GM12875 (cell line): Measurements from ENCODE around the gene NLK.

ENCODE experiments used
- H3K4me3 ChIP-seq: one replicate; pipeline ENCODE4 v1.5.1; 2011; ENCODE audit warnings: low read depth, low read length, control low read depth
- CTCF ChIP-seq: IDR thresholded peaks from 2 replicates; pipeline ENCODE4 v1.5.1; 2011; ENCODE audit warnings: low read depth, mild to moderate bottlenecking, control low read depth, inconsistent platforms, low read length, moderate library complexity, borderline replicate concordance; ENCODE audit not compliant: insufficient read depth

NLK gene

GRCh38 chr17:28216052-28216451 is 173.6 kb downstream of the NLK start:
- TF ChIP-seq CTCF: no peak
- H3K4me3 ChIP-seq: no peak overlapping the region

- no peak for TF ChIP-seq CTCF
- H3K4me3 ChIP-seq: no peak overlapping the region
Observed at GRCh38 chr17:28216528-28216927, 174.1 kb downstream of the NLK start.

- no peak for TF ChIP-seq CTCF
- H3K4me3 ChIP-seq: no peak overlapping the region
Observed at GRCh38 chr17:28219771-28220170, 177.3 kb downstream of the NLK start.

- no peak for TF ChIP-seq CTCF
- no peak overlapping the region for H3K4me3 ChIP-seq
Observed at GRCh38 chr17:28221751-28222414, 179.4 kb downstream of the NLK start.

- no peak overlapping the region for H3K4me3 ChIP-seq
- no peak for TF ChIP-seq CTCF
Observed at GRCh38 chr17:28225271-28225670, 182.8 kb downstream of the NLK start.

- TF ChIP-seq CTCF: no peak
- H3K4me3 ChIP-seq: no peak overlapping the region
Observed at GRCh38 chr17:28225867-28226266, 183.4 kb downstream of the NLK start.

GRCh38 chr17:28226563-28227315 is 184.3 kb downstream of the NLK start:
- no peak for TF ChIP-seq CTCF
- peak overlapping the region; percentile 21 for H3K4me3 ChIP-seq
